Measurements from ENCODE around the gene MYD88. TPM values are rescaled to one million over a fixed set of nuclear protein-coding genes. Genes with fewer than 3 reads are reported as not detected.
A peak's percentile ranks its signal among the peaks of the same experiment; 100 is the strongest.
"Not testable (repeated sequence)": the region's sequence is repeated elsewhere in the genome, so short reads cannot be mapped to it uniquely, and the experiment has no call there.

The MYD88 gene
- total RNA-seq, 1 donor, result 6.9 TPM

DNA sequence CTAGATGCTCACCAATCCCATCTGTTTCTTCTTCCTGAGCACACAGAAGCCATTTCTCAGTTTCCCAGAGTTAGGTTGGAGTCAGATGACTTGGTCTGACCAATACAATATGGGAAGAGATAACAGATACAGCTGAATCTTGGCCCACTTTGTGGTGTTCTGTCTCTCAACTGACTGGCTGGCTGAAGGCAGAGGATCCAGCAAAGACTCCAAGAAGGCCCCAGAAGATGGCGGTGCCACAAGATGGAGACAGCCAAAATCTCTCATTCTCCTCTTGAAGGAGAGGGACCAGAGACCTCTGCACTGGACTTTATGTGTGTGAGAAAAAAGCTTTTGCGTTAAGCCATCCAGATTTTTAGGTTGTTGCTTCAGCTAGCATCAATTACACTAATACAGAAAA, 18.7 kb downstream of the MYD88 start:
- H3K4me3 ChIP-seq (ENCODE audit: low read depth, low read length), result no peak overlapping the region
- DNase-seq (ENCODE audit: low read depth), result no peak
- TF ChIP-seq, protein P1, sequence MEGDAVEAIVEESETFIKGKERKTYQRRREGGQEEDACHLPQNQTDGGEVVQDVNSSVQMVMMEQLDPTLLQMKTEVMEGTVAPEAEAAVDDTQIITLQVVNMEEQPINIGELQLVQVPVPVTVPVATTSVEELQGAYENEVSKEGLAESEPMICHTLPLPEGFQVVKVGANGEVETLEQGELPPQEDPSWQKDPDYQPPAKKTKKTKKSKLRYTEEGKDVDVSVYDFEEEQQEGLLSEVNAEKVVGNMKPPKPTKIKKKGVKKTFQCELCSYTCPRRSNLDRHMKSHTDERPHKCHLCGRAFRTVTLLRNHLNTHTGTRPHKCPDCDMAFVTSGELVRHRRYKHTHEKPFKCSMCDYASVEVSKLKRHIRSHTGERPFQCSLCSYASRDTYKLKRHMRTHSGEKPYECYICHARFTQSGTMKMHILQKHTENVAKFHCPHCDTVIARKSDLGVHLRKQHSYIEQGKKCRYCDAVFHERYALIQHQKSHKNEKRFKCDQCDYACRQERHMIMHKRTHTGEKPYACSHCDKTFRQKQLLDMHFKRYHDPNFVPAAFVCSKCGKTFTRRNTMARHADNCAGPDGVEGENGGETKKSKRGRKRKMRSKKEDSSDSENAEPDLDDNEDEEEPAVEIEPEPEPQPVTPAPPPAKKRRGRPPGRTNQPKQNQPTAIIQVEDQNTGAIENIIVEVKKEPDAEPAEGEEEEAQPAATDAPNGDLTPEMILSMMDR (IDR thresholded peaks at IDR 0.05; ENCODE audit: insufficient read depth, low read depth, low read length), result no peak

DNA sequence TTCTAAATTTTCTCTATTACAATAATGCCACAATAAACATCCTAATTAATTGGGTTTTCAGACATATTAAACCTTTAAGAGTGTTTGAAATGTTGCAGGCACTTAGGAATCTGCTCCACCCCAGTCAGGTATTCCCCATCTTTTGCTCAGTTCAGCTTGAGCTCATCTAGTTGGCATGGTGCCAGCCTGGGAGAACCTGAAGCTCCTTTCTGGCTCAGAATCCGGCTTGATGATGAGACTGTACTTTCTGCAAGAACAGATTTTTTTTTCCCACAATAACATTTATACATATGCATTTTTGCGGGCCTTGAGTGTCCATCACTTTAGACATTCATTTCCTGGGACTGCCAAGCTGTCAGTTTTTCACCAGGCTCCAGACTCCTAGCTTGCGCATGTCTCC, 19.1 kb downstream of the MYD88 start:
- no peak for DNase-seq (ENCODE audit: low read depth)
- TF ChIP-seq, protein P1 (IDR thresholded peaks at IDR 0.05; ENCODE audit: insufficient read depth, low read depth, low read length), result no peak
- H3K4me3 ChIP-seq (ENCODE audit: low read depth, low read length), result no peak overlapping the region

DNA sequence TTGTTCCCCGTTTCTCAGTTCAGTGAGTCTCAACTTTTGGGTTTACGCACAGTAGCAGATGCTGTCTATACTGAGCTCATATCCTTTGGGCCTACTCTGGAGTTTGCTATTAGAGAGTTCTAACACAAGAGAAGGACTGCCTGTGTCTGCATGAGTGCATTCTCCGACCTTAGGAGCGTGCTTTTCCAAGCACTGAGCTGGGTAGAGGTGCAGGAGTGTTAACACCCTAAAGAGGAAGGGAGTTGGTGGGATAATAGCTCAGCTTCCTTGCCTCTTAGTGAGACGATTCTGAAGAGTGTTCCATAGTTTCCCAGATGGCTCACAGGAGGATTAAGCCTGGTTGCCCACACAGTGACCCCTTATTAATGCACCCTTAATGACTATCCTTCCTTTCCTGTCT, 20.0 kb downstream of the MYD88 start:
- TF ChIP-seq, protein P1 (IDR thresholded peaks at IDR 0.05; ENCODE audit: insufficient read depth, low read depth, low read length), result no peak
- DNase-seq (ENCODE audit: low read depth), result no peak
- H3K4me3 ChIP-seq (ENCODE audit: low read depth, low read length), result no peak overlapping the region

DNA sequence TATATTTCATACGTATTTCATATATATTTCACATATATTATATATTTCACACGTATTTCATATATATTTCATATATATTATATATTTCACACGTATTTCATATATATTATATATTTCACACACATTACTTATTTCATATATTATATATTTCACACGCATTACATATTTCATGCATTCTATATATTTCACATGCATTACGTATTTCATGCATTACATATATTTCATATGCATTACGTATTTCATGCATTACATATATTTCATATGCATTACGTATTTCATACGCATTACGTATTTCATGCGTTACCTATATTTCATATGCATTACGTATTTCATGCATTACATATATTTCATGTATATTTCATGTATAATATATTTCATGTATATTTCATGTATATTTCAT, 22.2 kb downstream of the MYD88 start:
- DNase-seq (ENCODE audit: low read depth); H3K4me3 ChIP-seq (ENCODE audit: low read depth, low read length): not testable (repeated sequence)

DNA sequence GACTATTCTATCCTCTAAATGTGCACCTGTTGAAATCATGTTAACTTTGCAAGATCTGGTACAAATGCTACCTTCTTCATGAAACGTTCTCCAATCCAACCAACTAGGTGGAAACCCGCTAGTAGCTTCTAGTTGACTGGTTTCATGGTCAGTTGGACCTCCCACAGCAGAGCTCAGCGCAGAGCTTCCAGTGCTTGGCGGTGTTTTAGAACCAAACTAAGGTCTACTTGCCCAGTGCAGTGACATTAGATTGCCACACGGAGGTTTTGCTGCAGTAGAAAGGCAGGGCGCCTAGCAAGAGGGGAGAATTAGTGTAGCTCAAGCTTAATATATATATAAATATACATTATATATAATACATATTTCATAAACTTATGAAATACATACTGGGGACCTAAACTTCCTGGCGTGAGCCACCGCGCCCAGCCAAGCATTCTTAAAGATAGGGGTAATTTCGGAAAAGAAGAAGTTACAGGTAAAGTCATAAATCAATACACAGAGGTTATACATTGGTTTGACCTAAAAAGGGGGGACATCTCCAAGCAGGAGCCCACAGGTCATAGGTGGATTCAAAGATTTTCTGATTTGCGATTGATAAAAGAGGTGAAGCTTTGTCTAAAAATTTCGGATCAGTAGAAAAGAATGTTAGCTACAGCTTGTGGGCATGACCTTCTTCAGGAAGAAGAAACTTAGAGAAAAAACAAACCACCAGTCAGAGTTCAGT, 24.8 kb downstream of the MYD88 start:
- TF ChIP-seq, protein P1 (IDR thresholded peaks at IDR 0.05; ENCODE audit: insufficient read depth, low read depth, low read length), result no peak
- no peak for DNase-seq (ENCODE audit: low read depth)
- H3K4me3 ChIP-seq (ENCODE audit: low read depth, low read length), result no peak overlapping the region

DNA sequence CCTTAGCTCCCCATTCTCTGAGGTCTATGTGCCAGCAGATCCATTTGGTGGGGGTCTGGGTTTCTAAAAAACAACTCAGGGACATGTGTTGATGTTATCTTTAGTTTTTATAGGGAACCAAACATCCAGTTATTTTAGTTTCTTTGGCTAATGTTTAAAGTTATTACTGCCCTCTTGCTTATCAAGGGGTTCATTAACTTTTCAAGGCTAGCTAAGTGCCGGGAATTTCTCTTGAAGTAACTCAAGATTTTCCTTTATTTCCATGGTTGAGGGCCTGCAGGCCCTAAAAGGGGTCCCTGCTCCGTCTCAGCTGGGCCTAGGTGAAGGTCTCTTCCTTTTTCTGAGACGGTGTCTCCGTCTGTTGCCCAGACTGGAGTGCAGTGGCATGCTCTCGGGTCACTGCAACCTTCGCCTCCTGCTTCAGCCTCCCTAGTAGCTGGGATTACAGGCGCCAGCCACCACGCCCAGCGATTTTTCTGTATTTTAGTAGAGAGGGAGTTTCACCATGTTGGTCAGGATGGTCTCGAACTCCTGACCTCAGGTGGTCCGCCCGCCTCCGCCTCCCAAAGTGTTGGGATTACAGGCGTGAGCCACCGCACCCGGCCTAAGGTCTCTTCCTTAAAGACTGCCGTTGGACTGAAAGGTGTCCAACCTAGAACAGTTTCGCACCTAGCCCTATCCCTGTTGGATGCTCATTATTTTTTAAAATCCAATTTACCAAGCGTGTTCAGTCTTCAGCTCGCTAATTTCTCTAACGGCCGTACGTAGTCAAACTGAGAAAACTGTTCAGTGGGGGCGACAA, 25.6 kb downstream of the MYD88 start:
- H3K4me3 ChIP-seq (ENCODE audit: low read depth, low read length), result peak overlapping the region; percentile 87
- TF ChIP-seq, protein P1 (IDR thresholded peaks at IDR 0.05; ENCODE audit: insufficient read depth, low read depth, low read length), result no peak
- DNase-seq (ENCODE audit: low read depth), result no peak

DNA sequence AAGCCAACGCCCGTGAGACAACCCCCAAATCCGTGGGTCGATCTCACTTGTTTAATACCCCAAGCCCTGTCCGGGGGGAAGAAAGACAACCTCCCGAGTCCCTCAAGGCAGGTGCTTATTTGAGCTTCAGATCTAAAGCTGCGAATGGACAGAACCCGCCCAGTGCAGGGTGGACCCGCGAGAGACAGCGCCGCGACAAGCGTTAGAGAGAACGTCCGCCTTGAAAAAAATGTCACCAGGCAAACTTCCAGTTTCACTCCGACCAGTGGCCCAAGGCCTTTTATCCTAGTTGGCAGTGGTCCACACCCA, 26.1 kb downstream of the MYD88 start:
- TF ChIP-seq, protein P1 (IDR thresholded peaks at IDR 0.05; ENCODE audit: insufficient read depth, low read depth, low read length), result no peak

More for the DNA sequence above, 26.1 kb downstream of the MYD88 start:
- peak overlapping the region; percentile 87 for H3K4me3 ChIP-seq (ENCODE audit: low read depth, low read length)
- no peak for DNase-seq (ENCODE audit: low read depth)
